C4-2B (cell line): Measurements from ENCODE around the gene CHMP4A.

Experiments
- ZFX ChIP-seq: fragments of 450-650 bp; IDR thresholded peaks from 2 replicates; pipeline ENCODE4 v1.6.1; 2017
- TF ChIP-seq, protein P1 (sequence below): fragments of 450-650 bp; conservative IDR thresholded peaks from 2 replicates; pipeline ENCODE4 v1.5.1; 2017; ENCODE audit warnings: mild to moderate bottlenecking

DNA sequence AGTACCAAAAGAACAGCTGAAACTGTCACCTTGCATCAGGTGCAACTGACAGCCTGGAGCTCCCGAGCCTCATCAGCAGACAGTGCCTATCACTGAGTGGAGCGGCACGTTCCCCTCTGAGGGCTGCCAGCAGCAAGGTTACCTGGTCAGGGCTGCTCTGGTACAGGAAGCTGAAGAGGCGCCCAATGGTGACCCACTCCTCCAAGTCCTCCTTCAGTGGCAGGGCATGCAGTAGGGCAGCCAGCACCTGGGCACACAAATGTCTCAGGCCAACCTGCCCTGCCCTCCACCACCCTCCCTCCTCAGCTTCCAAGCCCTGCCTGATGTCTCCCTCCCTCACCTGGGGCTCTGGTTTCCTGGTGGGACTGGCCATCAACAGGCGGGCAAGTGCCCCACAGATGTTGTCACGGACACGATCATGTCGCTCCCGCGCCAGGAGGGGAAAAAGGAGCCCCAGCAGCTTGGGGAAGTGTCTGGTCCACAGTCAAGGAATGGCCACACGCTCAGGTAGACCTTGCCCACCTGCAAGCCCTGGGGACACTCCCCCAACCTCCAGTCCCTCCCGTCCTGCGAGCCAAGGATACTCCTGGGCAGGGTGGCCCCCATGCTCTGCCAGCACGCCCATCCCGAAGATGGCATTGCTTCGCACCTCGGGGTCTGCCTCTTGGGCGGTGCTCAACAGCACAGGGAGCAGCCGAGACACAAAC, 31.8 kb downstream of the CHMP4A start:
- TF ChIP-seq, protein P1, sequence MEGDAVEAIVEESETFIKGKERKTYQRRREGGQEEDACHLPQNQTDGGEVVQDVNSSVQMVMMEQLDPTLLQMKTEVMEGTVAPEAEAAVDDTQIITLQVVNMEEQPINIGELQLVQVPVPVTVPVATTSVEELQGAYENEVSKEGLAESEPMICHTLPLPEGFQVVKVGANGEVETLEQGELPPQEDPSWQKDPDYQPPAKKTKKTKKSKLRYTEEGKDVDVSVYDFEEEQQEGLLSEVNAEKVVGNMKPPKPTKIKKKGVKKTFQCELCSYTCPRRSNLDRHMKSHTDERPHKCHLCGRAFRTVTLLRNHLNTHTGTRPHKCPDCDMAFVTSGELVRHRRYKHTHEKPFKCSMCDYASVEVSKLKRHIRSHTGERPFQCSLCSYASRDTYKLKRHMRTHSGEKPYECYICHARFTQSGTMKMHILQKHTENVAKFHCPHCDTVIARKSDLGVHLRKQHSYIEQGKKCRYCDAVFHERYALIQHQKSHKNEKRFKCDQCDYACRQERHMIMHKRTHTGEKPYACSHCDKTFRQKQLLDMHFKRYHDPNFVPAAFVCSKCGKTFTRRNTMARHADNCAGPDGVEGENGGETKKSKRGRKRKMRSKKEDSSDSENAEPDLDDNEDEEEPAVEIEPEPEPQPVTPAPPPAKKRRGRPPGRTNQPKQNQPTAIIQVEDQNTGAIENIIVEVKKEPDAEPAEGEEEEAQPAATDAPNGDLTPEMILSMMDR = no peak
- TF ChIP-seq ZFX = no peak
